GM18505 (cell line): ENCODE data around the gene PDCD6IP.

ENCODE experiments used
- ATAC-seq: cut with Tn5 transposase; IDR thresholded peaks from one replicate; pipeline ENCODE4 v1.9.1; 2021; ENCODE audit not compliant: unreplicated experiment
- POLR2A ChIP-seq: IDR thresholded peaks from 4 replicates; pipeline ENCODE4 v1.6.1; 2011; ENCODE audit warnings: borderline replicate concordance; ENCODE audit not compliant: insufficient read depth, insufficient read length; ENCODE audit errors: extremely low read depth

The PDCD6IP gene

DNA sequence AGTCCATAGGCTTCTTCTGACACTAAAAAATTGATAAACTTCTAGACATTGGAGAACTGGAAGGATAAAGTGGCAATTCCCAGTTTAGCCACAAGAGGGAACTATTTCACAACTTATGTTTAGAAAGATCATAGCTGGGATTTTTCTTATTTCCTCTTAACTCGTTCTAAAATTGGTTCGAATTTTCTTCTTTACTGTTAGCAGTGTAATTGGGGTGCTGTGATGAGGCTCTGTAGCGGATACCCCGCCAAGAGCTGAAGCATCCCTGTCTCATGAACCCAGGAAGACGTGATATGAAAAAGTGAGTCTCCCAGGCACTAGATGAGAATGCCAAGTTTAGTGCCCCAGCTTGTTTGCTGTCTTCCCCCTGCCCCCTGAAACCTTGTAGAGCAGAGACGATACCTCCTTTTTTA lies 85.1 kb downstream of the PDCD6IP start:
- no peak for TF ChIP-seq POLR2A
- ATAC-seq: no peak

GRCh38 chr3:33883951-33884561 lies 85.6 kb downstream of the PDCD6IP start:
- no peak for TF ChIP-seq POLR2A
- ATAC-seq: peak; percentile 54

GRCh38 chr3:33884701-33885100 lies 86.3 kb downstream of the PDCD6IP start:
- no peak for TF ChIP-seq POLR2A
- no peak for ATAC-seq

DNA sequence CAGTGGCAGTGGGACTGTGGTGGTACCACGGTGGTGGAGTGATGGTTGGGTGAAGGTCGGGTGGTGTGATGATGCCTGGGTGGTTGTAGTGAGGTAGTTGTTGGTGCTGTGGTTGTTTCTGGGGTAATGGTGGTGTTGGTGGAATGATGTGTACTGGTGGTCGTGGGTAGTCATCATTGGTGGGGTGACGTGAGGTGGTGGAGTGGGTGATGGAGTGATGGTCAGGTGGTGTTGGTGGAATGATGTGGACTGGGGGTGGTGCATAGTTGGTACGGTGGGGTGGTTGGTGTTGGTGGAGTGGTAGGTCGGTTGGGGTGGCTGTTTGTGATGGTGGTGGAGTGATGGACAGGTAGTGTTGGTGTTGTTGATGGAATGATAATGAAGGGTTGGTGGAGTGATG lies 87.1 kb downstream of the PDCD6IP start:
- ATAC-seq: no peak
- no peak for TF ChIP-seq POLR2A

DNA sequence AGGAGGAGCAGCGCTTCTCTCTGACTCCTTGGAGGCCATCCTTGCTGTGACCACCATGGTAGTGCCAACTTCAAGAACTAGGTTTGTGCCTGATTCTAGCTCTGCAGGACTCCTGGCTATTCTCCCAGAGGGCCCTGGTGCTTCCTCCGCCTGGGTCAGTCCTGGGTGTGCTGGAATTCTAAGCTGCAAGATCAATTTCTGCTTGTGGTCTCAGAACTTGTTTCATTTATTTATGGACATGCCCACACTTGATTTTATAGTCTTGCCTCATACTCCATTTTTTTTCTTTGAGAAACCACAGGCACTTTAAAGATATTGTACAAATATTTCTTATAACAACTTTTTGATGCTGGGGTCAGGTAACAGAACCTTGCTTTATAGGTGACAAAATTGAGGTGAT lies 87.6 kb downstream of the PDCD6IP start:
- TF ChIP-seq POLR2A: no peak
- ATAC-seq: no peak

GRCh38 chr3:33887478-33887877 lies 89.0 kb downstream of the PDCD6IP start:
- no peak for ATAC-seq
- no peak for TF ChIP-seq POLR2A

DNA sequence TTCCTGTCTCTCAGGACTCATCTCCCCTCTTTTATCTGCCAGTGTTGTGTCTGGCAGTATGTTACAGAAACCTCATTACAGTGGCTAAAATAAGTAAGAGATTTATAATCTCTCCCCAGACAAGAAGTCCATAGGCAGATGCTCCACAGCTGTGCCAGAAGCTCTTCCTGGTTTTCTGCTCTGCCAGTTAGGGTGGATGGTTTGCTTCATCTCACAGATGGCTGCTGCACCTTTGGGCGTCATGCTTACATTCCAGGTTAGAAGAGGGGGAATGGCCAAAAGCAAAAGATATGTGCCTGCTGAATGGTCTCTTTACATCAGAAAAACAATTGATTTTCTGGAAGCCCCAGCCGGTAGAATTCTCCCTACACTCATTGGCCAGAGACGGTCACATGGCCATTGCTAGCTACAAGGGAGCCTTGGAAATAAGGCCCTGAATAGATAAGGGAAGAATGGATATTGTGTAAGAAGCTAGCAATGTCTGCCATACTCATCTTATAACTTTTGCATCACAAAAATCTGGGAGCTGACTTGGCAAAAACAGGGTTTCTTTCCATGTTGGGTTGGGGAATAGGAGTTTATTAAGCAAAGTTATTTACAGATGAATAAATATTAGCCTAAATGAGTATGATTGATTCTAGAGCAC lies 91.1 kb downstream of the PDCD6IP start:
- no peak for TF ChIP-seq POLR2A
- no peak for ATAC-seq

GRCh38 chr3:33892655-33893054 lies 94.2 kb downstream of the PDCD6IP start:
- no peak for ATAC-seq
- TF ChIP-seq POLR2A: no peak

- no peak for ATAC-seq
- TF ChIP-seq POLR2A: no peak
These were observed 97.2 kb downstream of the PDCD6IP start for GRCh38 chr3:33895658-33896057.

DNA sequence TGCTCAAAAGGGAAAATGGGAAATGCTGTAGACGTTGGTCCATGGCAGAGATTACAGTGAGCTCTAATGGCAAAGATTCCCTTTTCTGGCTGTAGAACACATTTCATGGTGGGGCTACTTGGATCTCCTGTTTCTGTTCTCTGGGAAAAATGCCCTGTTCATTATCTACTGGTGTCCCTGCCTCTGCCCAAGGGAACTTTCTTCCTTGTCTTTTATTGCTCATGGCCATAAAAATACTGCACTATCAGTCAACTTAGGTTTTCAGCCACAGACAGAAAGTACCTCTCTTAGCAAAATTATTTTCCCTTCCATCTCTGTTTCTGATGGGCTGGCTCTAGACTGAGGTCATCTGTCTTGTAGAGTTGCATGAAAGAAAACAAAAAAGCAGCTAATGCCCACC lies 98.9 kb downstream of the PDCD6IP start:
- ATAC-seq: no peak
- no peak for TF ChIP-seq POLR2A

DNA sequence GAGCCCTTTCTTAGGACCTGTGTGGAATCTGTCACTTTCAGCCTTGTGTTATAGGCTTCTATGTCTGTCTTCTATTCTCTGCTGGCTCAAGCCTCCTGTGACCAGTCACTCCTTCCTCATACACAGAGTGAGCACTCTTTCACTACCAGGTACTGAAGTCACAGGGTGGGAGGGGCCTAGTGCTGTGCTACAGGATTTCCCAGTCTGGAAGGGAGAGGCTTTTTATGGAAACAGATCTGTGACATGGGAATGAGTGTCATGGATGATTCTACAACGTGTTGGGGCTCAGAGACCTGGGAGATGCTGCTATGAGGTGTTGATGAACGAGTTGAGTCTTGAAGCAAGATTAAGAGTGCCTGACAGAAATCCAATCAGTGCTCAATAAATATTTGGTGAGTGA lies 100.5 kb downstream of the PDCD6IP start:
- no peak for TF ChIP-seq POLR2A
- no peak for ATAC-seq

- TF ChIP-seq POLR2A: no peak
- no peak for ATAC-seq
These were observed 102.0 kb downstream of the PDCD6IP start for GRCh38 chr3:33900440-33900808.

- no peak for TF ChIP-seq POLR2A
- no peak for ATAC-seq
These were observed 102.5 kb downstream of the PDCD6IP start for GRCh38 chr3:33900809-33901505.
